CD4-positive, alpha-beta T cell treated with Interferon gamma for 1 hour (primary cell): ENCODE measurements around the gene PMPCA.

ENCODE experiments used
- DNase-seq: peaks from one replicate; pipeline ENCODE4 v3.0.0-alpha.2; 2020

Gene PMPCA

DNA sequence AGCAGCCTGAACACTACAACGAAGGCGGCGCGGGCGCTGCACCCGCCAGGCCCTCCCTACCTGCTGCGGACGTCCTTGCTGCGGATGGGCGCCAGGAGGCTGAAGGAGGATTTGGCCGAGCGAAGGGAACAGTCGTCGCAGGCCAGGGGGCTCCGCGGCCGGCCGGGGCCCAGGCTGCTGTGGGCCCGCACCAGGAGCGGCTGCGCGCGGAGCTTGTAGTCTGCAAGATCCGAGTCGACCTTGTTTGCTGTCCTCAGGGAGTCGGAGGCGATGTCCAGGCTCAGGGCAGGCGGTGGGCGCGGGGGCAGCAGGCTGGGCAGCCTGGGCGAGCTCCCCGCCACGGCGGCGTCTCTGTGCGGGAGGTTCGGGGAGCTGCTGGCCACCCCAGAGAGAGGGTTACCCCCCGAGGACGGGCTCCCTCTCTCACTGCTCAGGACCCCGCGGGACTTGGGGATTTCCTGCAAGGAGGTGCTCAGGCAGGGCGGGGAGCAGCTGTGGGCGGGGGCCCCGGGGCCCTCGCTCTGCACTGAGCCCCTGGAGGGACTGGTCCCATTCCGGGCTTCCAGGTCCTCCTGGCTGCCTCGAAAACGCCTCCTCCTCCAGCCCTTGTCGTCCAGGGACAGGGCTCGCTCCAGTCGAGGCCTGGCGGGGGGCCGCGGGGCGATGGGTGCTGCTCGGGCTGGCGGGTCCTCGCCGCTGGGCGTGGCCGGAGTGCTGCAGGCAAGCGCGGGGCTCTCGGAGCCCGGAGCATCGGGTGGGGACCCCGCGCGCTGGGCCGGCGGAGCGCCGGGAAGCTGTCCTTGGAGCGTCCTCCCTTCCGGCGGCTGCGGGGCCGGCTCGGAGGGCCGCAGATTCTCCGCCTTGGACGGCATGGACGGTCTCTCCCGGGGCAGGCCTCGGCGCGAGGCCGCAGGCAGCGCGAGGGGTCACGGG, 28.4 kb downstream of the PMPCA start:
- DNase-seq: peak; percentile 40

DNA sequence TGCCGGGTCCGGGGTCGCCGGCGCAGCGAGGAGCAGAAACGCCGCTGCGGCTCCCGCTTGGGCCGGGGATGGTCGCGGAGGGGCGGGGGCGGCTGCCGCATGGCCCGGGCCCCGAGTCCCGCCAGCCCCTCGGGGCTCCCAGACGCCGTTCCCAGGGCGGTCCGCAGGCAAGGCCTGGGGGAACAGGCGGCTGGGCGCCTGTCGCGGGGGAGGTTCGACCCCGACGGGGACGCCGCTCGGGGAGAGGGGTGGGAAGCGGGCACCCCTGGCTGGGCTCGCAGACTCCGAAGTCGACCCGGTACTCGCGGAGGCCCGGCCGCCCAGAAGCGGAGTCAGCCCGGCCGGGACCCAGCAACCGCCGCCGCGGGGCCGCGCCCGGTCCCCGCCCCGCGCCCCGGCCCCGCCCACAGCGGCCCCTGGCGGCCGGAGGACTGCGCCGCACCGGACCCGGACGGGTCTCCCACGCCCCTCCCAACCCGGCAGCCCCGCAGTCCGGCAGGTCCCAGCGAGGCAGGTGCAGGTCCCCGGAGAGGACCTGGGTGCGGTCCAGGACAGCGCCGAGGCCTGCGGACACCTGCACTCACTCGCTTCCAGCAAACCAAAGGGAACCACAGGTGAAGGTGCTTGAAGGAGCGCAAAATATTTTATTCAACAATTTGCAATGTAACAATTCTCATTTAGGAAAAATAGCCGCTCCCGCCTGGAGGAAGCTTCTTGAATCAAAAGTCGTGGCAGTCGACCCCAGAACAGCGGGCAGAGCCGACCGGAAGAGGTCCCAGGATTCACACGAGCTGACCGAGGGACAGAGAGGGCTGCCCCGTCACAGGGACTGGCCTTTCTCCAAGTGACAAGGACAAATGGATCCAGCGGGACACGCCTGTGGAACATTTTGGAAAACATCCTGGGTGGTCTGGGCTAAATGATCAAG, 29.3 kb downstream of the PMPCA start, which contains the start of gene INPP5E:
TSS of gene INPP5E (minus strand) at position 365 of the 928 bp plus-strand sequence. CDS start 426 bp downstream, outside the sequence.
- DNase-seq: peak; percentile 76

DNA sequence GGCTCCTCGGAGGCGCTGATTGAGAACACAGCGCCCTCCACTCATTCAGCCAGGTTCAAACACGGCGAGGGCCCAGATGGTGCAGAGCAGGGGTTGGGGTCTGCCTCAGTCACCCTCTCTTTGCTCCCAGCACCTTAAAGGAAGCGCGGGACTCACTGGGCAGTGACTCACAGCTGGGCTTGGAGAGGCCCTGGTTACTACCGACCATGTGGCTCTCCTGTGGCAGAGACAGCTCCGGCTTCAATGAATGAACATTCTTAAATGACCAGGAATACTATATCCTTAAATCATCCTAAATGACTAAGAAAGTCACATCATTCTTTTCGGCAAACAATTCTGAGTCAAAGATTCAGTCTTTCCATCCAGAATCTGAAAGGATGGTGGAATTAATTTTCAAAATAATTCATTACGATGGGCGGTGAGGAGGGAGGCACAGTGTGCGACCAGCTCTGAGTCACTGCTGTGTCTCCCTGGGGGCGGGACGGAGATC, 30.8 kb downstream of the PMPCA start:
- no peak for DNase-seq

DNA sequence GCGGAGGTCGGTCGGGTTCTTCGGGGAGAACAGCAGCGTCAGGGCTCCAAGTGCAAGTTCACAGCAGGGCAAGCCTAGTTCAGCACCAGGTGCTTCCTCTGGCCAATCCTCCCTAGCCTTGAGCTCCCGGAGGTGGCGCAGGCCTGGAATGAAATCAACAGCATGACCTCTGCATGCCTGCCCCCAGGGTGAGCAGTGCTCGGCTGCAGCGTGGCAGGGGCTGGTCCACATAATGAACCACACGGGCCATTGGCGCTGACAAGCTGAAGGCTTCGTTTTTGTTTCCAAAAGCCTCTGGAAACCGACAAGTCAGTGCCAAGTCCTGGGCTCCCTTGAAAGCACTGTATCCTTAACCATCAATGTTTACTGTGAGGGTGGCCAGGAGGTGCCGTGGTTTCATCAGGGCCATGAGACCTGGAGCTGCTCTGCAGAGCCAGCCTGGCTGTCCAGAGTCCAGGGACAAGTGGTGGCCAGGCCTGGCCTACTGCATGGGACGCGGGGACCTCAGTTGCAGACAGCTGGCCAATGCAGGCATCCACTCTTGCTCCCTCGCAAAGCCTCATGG, 31.3 kb downstream of the PMPCA start:
- DNase-seq: no peak

DNA sequence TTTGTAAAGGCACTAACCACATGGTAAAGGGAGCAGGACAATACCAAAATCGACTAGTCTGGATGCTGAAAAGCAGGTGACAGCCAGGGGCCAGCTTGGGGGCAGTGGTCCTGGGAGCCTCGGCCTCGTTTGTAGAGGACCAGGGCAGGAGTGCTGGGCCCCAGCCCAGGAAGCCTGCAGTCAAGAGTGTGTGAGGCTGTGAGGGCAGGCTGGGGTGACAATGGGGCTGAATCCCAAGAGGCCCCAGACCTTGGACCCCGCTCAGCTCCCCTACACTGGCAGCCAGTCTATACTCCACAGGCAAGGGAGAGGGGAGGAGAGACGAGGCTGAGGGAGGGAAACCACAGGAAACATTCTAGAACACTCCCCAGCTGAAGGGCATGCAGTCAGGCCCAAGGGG, 31.8 kb downstream of the PMPCA start:
- no peak for DNase-seq

DNA sequence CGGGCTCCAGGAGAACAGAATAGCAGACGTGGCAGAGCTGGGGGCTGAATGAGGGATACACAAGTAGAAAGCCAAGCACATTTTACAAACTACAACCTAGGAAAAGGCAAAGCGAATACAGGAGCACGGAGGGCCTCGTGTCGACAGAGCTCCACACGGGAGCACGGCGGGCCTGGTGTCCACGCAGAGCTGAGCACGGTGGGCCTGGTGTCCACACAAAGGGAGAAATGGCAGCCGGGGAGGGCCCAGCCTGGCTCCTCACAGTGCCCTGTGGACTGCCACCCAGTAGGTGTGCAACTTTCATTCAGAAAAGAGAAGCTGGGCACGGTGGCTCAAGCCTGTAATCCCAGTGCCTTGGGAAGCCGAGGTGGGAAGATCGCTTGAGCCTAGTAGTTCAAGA, 32.6 kb downstream of the PMPCA start:
- no peak for DNase-seq

DNA sequence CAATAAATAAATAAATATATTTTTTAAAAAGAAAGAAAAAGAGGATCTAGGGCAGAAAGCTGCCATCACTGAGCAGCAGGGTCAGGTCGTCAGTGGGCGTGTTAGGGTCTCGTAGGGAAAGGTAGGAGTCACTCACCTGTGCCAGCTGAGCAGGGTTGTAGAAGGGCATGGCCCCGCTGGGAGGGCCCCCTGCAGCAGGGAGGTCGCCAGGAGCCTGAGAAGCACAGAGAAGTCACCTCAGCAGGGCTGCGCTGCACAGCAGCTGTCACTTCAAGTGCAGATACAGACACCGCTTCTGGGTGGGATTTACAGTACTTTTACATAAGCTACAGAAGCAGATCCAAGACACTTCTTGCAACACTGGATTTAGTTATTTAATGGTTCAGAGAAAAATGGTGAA, 33.2 kb downstream of the PMPCA start:
- DNase-seq: no peak

DNA sequence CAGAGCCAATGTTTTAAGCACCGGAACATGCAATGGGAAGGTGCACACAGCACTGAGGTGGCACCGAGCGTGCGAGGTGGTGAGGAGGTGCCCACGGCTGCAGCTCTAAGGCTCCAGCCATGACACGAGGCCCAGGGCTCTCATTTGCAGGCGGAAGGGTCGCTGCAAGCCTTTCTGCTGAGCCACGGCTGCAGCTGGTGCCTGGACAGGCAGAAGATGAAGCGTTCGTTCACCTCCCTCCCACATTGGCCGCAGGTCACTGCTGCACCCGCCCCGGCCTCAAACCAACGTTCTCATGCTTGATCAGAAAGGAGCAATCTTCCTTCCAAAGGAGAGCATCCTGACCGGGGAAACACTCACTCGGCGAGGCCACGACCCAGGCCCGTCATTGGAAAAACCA, 33.6 kb downstream of the PMPCA start:
- no peak for DNase-seq

DNA sequence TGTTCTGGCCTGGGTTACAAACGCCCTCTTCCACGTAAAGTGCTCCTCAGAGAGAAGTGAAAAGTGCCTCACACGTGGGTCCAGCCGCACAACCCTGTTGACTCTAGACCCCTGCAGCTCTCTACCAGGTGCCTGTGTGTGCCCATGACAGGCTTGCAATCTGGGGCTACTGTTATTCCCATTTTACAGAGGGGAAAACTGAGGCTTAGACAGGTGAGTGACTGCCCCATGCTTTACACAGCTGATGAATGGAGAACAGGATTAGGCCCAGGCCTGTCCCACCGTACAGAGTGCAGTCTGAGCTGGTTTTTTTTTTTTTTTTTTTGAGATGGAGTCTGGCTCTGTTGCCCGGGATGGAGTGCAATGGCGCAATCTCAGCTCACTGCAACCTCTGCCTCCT, 35.3 kb downstream of the PMPCA start:
- no peak for DNase-seq

DNA sequence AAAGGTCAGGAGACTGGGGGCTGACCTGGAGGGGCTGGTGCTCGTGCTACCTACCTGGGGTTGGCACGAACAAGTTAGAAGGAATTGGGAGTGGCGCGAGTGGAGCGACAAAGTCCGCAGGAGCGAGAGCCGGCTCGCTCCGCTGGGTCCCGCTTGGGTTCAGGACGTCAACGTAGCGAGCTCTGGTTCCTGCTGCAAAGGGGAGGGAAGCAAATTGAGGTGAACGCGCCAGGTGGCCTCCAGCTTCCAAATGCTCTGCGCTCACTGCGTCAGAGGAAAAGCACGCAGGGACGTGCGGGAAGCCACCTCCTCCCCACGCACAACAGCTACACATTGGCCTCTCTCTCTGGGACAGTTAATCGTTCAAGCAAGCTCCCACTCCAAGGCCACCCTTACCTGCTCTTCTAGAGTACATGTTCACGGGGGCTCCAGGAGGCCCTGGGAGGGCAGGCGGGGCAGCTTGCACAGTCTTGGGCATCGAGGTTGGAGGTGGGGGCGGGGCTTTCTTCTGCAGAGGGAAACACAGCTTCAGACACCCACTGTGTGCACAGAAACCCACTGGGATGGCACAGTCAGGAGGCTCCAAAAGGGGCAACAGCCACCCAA, 36.8 kb downstream of the PMPCA start:
- DNase-seq: no peak

DNA sequence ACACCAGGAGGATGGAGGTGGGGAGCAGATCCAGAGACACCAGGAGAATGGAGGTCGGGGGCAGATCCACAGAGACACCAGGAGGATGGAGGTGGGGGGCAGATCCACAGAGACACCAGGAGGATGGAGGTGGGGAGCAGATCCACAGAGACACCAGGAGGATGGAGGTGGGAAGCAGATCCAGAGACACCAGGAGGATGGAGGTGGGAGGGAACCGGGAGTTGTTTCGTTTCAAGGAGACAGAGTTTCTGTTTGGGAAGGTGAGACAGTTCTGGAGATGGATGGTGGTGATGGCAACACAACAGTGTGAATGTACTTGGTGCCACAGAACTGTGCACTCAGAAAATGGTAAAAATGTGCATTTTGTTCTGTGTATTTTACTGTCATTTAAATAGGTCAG, 38.2 kb downstream of the PMPCA start:
- DNase-seq: no peak

DNA sequence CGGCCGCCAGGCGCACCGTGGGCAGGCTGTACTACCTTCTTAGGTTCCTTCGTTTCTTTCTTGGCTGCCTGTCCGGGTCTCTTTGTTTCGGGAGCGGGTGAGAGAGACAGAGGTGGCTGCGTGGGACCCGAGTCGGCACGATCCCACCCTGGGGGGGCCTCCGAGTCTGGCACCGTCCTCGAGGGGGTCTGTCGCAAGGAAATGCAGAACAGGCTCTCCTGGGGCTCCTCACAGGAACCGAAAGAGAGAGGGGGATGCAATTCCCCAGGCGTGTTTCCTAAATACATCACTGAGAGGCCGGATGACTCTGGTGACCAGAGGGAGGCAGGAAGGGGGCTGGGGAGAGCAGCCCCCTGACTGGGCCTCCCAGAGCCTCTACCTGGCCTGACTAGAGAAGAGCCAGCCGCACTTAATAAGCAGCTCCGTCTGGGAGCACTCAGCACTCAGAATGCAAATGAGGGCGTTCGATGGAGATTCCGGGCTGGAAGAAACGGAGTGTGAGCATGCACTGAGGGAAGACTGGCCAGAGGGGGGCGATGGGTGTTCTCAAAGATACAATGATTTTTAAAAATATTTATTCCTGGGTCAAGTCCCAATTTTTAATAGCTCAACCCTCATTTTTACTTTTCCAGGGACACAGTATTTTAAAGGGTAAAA, 40.9 kb downstream of the PMPCA start:
- no peak for DNase-seq

DNA sequence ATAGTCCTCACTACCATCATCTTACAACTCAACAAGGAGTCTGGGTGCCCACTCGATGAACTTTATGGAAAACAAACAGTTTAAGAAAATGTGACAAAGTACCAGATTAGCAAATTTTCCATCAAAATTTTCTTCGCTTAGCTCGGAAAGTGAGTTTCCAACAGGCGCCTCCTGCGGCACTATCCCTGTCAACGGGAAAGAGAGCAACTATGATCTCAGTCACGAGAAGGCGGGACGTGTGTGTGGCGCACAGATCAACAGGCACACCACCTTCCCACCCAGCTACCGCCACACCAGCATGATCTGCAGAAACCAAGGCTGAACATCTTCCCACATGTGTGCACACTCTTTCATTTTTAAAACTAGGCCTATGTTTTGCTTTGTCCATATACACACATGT, 42.9 kb downstream of the PMPCA start:
- no peak for DNase-seq

DNA sequence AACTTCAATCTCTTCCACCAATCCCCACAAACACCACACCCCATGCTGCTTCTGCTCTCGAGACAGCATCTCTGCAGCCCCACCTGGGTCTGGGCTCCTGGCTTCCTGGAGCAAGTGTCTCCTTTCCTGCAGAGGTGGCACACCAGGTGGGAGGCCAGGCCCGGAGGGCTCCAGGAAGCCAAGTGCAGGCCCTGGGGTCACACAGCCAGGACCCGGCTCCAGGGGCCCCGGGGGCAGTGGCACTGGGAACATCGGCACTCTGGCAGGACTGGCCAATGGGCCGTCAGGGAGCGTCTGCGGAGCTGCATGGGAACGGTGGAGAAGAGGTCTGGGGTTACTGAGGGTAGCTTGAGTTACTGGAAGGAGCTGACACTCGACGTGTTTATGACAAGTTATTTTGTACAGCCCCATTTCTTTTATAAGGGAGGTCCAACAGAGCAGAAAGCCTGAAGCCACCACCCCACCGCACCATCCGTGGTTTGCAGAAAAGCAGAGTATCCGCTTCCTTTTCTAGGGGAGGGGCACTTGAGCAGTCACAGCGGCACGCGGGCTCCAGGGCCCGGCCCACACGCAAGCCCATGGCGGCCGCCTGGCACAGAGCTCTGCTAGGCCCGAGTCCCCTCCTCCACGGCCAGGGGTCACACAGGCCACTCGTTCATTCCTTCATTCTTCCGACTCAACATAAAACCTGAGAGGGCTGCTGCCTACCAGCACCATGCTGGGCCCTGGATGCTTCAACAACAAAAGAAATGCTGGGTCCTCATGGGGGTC, 43.8 kb downstream of the PMPCA start:
- DNase-seq: no peak

DNA sequence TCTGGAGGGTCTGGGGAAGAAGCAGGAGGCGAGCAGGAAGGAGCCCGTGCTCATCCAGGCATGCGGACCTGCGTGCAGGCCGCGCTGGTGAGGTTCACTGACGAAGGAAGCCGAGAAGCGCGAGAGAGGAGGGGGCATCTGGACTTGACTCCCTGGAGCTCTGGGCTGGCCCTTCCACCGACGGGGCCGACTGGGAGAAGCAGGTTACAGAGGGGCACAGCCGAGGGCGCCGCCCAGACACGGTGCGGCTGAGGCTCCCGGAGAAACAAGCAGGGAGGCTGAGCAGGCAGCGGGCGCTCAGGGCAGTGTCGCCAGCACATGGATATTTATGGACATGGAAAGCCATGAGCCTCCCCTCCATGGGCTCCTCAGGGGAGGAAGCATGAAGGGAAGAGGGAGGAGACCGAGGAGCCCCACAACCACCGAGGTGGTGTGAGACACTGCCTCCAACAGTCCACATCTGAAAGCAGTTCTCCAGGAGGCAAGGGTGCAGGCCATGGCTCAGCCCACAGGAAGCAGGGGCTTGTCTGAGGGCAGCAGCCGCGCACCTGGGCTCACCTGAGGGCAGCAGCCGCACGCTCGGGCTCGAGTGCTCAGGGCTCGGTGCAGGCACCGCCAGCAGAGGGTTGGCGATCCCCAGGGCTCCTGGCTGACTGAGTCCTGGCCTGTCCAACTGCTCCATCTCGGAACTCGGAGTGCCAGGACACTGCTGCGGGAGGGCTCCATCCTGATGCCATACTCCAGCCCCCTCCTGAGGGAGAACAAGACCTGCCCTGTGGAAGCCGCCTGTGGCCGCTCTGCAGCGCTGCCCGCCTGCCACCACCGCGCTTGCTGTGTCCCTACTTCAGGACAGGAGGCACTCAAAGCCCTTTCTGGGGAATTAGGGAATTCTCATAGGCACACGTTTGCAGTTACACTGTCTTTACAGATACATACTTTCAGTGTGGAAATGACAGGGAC, 44.9 kb downstream of the PMPCA start:
- DNase-seq: no peak

DNA sequence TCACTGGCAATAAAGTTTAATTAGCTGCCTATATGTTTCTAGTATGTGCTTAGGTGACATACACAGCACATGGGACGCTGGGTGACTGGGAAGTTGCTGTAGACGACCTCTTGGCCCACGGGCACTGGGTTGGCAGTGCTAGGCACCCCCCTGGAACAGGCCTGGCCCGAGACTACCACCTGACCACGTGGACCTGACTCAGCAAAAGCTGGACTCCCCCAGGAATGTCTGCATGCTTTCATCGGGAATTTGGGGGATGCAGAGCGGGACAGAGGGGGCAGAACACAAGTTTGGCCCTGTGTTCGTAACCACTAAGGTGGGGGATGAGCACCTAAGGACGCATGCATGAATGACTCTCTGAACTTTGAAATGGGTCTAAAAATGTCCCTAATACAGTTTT, 45.8 kb downstream of the PMPCA start:
- DNase-seq: no peak

DNA sequence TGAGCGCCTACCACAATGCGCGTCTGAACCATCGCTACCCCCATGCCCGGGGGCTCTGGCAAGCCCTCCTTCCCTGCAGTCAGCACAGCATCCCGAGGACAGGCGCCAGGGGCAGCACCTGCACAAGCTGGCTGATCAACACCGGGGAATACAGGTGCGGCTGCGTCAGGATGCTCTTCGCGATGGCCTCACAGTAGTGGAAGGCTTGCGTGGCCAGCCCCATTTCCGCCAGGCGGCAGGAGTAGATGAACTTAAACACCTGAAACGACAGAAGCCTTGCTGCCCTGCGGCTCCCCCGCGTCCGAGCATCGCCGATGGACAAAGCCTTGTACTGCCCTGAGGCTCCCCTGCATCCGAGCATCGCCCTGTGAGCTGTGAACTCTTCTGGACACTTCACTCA, 46.9 kb downstream of the PMPCA start:
- DNase-seq: no peak

DNA sequence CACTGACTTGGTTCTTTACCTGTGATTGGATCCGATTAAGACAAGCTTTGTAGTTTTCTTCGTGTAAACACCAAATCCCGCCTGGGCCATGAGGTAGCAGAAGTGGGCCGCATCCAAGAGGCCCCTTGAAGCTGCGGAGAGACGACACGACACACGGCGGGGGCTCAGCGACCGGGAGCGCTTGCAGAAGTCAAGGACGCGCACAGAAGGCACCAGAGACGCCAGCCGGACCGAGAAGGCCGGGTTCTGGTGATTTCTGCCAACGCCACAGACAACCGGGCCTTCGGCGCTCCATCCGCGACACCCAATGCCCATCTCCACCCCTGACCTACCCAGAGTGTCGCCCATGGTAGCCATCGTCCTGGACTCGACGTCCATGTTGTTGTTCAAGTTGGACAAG, 49.0 kb downstream of the PMPCA start:
- no peak for DNase-seq

DNA sequence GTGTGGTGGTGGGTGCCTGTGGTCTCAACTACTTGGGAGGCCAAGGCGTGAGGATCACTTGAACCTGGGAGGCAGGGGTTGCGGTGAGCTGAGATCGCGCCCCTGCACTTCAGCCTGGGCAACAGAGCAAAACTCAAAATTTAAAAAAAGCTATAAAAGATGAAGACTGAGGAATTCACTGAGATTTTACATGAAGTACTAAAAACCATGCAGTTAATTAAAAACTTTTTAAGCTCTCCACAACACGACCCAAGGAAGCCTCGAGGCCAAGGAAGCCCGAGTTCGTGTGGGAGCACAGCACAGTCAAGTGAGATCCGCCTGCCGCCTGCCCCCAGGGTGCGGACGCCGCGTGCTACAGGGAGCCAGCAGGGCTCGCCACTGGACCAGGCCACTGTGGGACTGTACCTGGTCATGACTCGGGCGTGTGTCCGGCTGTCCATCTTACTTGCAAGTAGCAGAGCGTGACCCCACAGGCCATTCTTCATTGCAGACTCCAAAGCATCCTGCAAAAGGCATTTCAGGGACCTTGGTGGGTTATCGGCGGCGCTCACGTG, 50.4 kb downstream of the PMPCA start:
- DNase-seq: no peak

DNA sequence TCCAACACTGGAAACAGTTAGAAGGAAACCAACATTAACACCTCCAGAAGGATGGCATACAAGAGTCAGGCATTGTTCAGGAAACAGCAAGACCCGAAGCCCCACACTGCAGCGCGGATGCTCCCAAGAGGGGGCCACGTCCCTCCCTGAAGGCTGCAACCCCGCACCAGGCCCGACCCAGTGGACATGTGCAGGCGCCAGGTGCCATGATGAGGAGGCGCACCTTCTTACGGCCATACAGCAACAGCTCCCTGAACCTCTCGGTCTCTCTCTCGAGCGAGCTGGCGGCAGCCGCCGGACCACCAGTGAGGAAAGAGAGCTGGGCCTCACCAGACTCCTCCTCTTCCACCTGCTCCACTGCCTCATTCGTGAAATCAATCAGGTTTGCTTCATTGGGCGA, 52.2 kb downstream of the PMPCA start:
- DNase-seq: no peak
